ENCODE results near the gene PIP. TPM values are rescaled to one million over a fixed set of nuclear protein-coding genes. Genes with fewer than 3 reads are reported as not detected.
"Not testable (repeated sequence)": the region's sequence is repeated elsewhere in the genome, so short reads cannot be mapped to it uniquely, and the experiment has no call there.

Gene PIP, protein sequence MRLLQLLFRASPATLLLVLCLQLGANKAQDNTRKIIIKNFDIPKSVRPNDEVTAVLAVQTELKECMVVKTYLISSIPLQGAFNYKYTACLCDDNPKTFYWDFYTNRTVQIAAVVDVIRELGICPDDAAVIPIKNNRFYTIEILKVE
- total RNA-seq (2022) (not detected in 2 replicates), Bru-seq, nascent RNA (percentile 15 among the genes with signal in this experiment), BruChase-seq, experiment 1, labeled RNA remaining after a 6-hour chase (percentile 12 among the genes with signal in this experiment), BruChase-seq, experiment 2, labeled RNA remaining after a 2-hour chase (not detected)
- long read RNA-seq: 0 reads

DNA sequence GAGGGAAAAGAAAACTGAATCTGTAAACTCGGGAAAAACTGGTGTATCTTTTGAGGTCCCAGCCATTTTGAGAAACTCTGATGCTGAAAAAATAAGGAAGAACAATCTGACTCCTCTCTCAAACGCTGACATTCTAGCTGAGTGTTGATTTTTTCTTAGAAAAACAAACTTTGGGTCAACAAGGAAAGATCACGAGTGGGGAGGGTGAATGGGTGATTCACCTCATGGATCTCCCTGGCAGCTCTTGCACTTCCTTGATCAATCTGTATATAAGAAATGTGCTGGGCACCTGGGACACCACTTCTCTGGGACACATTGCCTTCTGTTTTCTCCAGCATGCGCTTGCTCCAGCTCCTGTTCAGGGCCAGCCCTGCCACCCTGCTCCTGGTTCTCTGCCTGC is at the start of gene PIP:
PIP (plus strand) TSS at position 297 of the 400 bp plus-strand sequence; CDS start at position 337, 40 bp downstream.
- Mint-ChIP-seq H3K36me3 (ENCODE audit: insufficient read depth, unreplicated experiment) (no peaks in the 10 kb centered on the region), H3K9me3 (ENCODE audit: low read depth, unreplicated experiment) (no peaks in the 10 kb centered on the region), H3K27me3 (ENCODE audit: unreplicated experiment) (peaks cover 13% of the 10 kb centered on the region), H3K4me1 (ENCODE audit: low read depth, unreplicated experiment) (peaks cover 26% of the 10 kb centered on the region), H3K4me3 (ENCODE audit: low read depth, unreplicated experiment) (no peak within 1 kb of the TSS), H3K27ac (ENCODE audit: unreplicated experiment) (no peak within 1 kb of the TSS)
- TF ChIP-seq CTCF (IDR thresholded peaks at IDR 0.05; ENCODE audit: unreplicated experiment): no peak
- intact Hi-C loops (cut with micrococcal nuclease; ENCODE audit: unreplicated experiment): no loop called here
- BruUV-seq (replicated peaks): no TSS peak
- CTCF ChIA-PET: no interaction called here
- DNase-seq: no peak

DNA sequence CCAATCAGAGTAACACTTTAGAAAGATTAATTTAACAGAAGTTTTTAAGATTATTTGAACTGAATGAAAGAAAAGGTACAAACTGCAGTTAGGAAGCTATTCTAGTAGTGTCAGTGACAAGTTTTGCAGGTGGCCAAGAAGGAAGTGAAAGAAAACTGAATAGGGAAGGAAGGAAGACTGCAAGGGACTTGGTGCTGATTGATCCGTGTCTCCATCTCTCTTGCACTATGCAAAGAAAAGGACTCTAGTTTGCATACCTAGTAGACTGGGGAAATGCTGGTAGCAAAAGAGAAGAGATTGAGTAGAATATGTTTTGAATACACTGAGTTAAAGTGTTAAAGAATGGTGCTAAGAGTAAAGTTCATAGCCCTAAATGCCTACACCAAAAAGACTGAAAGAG is 46.8 kb upstream of the PIP start:
- Mint-ChIP-seq H3K36me3 (ENCODE audit: insufficient read depth, unreplicated experiment) (no peaks in the 10 kb centered on the region), H3K9me3 (ENCODE audit: low read depth, unreplicated experiment) (peaks cover 9% of the 10 kb centered on the region), H3K27me3 (ENCODE audit: unreplicated experiment) (peaks cover 42% of the 10 kb centered on the region), H3K27ac (ENCODE audit: unreplicated experiment) (no peak overlapping the region), H3K4me3 (ENCODE audit: low read depth, unreplicated experiment) (no peak overlapping the region), H3K4me1 (ENCODE audit: low read depth, unreplicated experiment) (no peaks in the 10 kb centered on the region)
- DNase-seq: no peak
- intact Hi-C loops (cut with micrococcal nuclease; ENCODE audit: unreplicated experiment): no loop called here
- no TSS peak for BruUV-seq (replicated peaks)
- CTCF ChIA-PET: no interaction called here
- TF ChIP-seq CTCF (IDR thresholded peaks at IDR 0.05; ENCODE audit: unreplicated experiment): no peak

DNA sequence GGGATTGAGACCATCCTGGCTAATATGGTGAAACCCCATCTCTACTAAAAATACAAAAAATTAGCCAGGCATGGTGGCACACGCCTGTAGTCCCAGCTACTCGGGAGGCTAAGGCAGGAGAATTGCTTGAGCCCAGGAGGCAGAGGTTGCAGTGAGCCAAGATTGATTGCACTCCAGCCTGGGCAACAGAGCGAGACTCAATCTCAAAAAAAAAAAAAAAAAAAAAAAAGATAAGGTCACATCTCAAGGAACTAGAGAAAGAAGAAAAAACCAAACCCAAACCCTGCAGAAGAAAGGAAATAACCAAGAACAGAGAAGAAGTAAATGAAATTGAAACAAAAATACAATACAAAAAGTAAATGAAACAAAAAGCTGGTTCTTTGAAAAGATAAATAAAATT is 46.3 kb upstream of the PIP start:
- H3K4me1 Mint-ChIP-seq (ENCODE audit: low read depth, unreplicated experiment); BruUV-seq (replicated peaks); intact Hi-C loops (cut with micrococcal nuclease; ENCODE audit: unreplicated experiment); CTCF ChIA-PET; H3K36me3 Mint-ChIP-seq (ENCODE audit: insufficient read depth, unreplicated experiment); H3K9me3 Mint-ChIP-seq (ENCODE audit: low read depth, unreplicated experiment); DNase-seq; H3K27ac Mint-ChIP-seq (ENCODE audit: unreplicated experiment); H3K4me3 Mint-ChIP-seq (ENCODE audit: low read depth, unreplicated experiment): not testable (repeated sequence)
- H3K27me3 Mint-ChIP-seq (ENCODE audit: unreplicated experiment): peaks cover 47% of the 10 kb centered on the region

DNA sequence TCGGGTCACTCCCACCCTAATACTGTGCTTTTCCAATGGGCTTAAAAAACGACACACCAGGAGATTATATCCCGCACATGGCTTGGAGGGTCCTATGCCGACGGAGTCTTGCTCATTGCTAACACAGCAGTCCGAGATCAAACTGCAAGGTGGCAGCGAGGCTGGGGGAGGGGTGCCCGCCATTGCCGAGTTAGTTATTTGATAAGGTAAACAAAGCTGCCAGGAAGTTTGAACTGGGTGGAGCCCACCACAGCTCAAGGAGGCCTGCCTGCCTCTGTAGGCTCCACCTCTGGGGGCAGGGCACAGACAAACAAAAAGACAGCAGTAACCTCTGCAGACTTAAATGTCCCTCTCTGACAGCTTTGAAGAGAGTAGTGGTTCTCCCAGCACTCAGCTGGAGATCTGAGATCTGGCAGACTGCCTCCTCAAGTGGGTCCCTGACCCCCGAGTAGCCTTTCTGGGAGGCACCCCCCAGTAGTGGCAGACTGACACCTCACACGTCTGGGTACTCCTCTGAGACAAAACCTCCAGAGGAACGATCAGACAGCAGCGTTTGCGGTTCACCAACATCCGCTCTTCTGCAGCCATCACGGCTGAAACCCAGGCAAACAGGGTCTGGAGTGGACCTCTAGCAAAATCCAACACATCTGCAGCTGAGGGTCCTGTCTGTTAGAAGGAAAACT is 43.2 kb upstream of the PIP start:
- H3K27ac Mint-ChIP-seq (ENCODE audit: unreplicated experiment); CTCF ChIA-PET; H3K36me3 Mint-ChIP-seq (ENCODE audit: insufficient read depth, unreplicated experiment); H3K9me3 Mint-ChIP-seq (ENCODE audit: low read depth, unreplicated experiment); H3K4me1 Mint-ChIP-seq (ENCODE audit: low read depth, unreplicated experiment); intact Hi-C loops (cut with micrococcal nuclease; ENCODE audit: unreplicated experiment); BruUV-seq (replicated peaks): not testable (repeated sequence)
- peak; percentile 12 for DNase-seq
- H3K4me3 Mint-ChIP-seq (ENCODE audit: low read depth, unreplicated experiment): peak overlapping the region; percentile 45
- H3K27me3 Mint-ChIP-seq (ENCODE audit: unreplicated experiment): peaks cover 60% of the 10 kb centered on the region

GRCh38 chr7:143096146-143096545 is 35.7 kb upstream of the PIP start:
- H3K27me3 Mint-ChIP-seq (ENCODE audit: unreplicated experiment): peaks cover 7% of the 10 kb centered on the region
- H3K27ac Mint-ChIP-seq (ENCODE audit: unreplicated experiment): no peak overlapping the region
- CTCF ChIA-PET: no interaction called here
- H3K36me3 Mint-ChIP-seq (ENCODE audit: insufficient read depth, unreplicated experiment): no peaks in the 10 kb centered on the region
- no peak overlapping the region for H3K4me3 Mint-ChIP-seq (ENCODE audit: low read depth, unreplicated experiment)
- no peak for DNase-seq
- no peak for TF ChIP-seq CTCF (IDR thresholded peaks at IDR 0.05; ENCODE audit: unreplicated experiment)
- no peaks in the 10 kb centered on the region for H3K9me3 Mint-ChIP-seq (ENCODE audit: low read depth, unreplicated experiment)
- intact Hi-C loops (cut with micrococcal nuclease; ENCODE audit: unreplicated experiment): no loop called here
- no TSS peak for BruUV-seq (replicated peaks)
- no peaks in the 10 kb centered on the region for H3K4me1 Mint-ChIP-seq (ENCODE audit: low read depth, unreplicated experiment)

DNA sequence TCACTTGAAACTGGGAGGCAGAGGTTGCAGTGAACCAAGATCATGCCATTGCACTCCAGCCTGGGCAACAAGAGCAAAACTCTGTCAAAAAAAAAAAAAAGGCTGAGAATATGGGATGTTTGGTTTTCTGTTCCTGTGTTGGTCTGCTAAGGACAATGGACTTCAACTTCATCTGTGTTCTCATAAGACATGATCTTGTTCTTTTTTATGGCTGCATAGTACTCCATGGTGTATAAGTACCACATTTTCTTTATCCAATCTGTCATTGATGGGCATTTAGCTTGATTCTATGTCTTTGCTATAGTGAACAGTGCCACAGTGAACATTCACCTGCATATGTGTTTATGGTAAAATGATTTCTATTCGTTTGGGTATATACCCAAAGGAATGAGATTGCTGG is 32.3 kb upstream of the PIP start:
- H3K27me3 Mint-ChIP-seq (ENCODE audit: unreplicated experiment); H3K27ac Mint-ChIP-seq (ENCODE audit: unreplicated experiment); CTCF ChIA-PET; H3K9me3 Mint-ChIP-seq (ENCODE audit: low read depth, unreplicated experiment); DNase-seq; H3K36me3 Mint-ChIP-seq (ENCODE audit: insufficient read depth, unreplicated experiment); H3K4me3 Mint-ChIP-seq (ENCODE audit: low read depth, unreplicated experiment); H3K4me1 Mint-ChIP-seq (ENCODE audit: low read depth, unreplicated experiment); BruUV-seq (replicated peaks); intact Hi-C loops (cut with micrococcal nuclease; ENCODE audit: unreplicated experiment): not testable (repeated sequence)

All from Calu3 (cell line).